HG03571 (cell line): Measurements from ENCODE around the gene AK5.

Source experiments
- ATAC-seq: cut with Tn5 transposase; IDR thresholded peaks from one replicate; pipeline ENCODE4 v1.9.1; 2021; ENCODE audit not compliant: unreplicated experiment

AK5 gene

DNA sequence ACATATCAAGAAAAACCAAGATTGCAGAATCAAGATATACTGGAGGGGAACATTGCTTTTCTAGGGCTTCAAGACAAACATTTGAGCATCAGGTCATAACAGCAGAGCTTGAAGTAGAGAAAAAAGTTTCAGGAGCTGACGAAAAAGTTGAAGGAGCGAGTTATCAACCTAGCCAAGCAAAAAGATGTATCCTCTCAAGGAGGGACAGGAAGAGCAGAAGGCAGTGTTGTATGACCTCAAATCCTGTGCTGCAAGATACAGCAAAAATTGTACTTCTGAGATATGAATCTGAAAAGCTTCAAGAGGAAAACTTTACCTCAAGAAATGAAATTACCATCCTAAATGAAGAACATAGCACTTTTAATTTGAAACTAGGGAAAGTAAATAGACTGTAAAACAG lies 153.1 kb downstream of the AK5 start:
- ATAC-seq, result no peak

GRCh38 chr1:77438236-77438913 lies 156.6 kb downstream of the AK5 start:
- ATAC-seq, result no peak

DNA sequence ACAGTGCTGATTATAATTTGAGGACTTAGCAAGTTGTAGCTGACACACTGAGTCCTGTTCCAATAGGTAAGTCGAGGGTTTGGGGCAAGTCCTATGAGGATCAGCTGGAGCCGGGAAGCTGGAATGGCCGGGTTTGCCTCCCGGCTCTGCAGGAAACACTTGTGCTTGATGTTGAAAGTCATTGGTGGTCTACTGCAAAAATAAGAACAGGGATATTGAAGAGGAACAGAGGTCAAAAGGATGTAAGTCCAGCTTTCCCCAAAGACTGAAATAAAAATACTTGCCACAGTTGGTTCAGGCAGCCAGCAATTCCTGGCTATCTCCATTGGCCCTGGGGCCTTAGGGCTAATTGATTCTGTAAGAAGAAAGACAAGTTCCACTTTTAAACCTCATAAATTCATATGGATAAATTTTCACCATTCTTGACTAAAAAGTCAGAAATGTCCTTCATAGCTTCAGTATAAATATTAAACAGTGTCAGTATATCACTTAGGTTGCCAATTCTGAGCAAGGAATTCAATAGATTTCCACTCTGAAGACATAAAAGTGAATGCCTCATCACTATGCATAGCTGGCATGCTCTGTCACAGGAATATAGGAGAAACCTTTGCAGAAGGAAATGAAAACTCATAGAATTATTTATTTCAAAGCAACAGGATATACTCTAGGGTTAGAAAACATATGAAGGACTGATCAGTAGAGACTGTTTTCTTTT lies 165.2 kb downstream of the AK5 start:
- no peak for ATAC-seq

DNA sequence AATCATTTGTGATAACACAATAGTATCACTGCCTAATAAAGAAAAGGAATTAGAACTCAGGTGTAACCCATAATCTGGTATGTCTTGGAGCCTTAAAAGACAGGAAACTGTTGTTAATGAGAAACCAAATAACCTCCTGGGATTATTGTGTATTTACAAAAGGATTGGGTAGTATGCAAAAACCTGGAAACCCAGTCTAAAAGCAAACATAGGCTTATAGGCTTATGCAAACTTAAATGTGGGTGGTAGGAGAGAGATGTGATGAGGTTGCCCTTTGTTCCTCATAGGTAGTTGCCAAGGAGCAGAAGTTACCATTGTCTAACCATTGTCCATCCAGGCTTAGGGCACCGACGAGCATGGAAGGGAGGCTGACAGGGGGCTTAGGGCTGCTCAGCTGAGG lies 165.8 kb downstream of the AK5 start:
- no peak for ATAC-seq

- ATAC-seq, result no peak
Measured at GRCh38 chr1:77459881-77460280, 178.1 kb downstream of the AK5 start.

- no peak for ATAC-seq
Measured at GRCh38 chr1:77461691-77462090, 179.9 kb downstream of the AK5 start.

DNA sequence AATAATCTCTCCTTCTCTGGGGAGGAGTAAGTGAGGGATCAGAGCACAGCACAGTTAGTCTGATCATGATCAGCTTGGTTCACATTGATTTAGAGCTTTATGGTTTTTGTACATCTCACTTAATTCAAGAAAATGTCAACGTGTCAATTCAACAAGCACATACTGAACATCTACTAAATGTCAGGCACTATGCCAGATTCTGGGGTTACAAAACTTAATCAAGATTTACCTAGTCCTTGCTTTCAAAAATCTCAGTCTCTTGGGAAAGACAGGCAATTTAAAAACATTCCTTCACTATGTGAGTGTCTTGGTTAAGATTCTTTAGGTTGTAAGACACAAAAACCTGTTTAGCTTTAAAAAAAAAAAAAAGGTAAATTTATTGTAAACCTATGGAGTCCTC lies 181.4 kb downstream of the AK5 start:
- no peak for ATAC-seq

GRCh38 chr1:77465139-77465538 lies 183.3 kb downstream of the AK5 start:
- ATAC-seq, result no peak

DNA sequence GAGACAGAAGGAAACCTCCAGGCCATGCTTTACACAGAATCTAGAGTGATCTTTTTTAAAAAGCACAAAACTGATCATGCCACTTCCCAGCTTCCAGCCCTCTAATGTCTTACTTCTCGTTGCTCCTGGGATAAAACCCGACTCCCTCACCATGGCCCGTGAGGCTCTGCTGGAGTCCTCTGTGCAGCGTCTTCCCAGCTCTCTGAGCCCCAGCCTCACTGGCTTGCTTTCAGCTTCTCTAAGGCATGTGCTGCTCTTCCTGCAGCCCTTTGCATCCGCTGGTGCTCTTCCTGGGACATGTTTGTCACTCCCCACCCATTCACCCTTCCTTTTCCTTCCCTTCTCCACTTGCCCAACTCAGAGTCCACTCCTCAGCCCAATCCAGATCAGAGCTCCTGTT lies 184.1 kb downstream of the AK5 start:
- no peak for ATAC-seq

GRCh38 chr1:77467021-77467595 lies 185.3 kb downstream of the AK5 start:
- no peak for ATAC-seq

GRCh38 chr1:77467741-77468140 lies 185.9 kb downstream of the AK5 start:
- ATAC-seq, result no peak

- no peak for ATAC-seq
Measured at GRCh38 chr1:77468257-77468948, 186.6 kb downstream of the AK5 start.

- ATAC-seq, result no peak
Measured at GRCh38 chr1:77468949-77469710, 187.3 kb downstream of the AK5 start.

GRCh38 chr1:77471691-77472090 lies 189.9 kb downstream of the AK5 start:
- no peak for ATAC-seq

DNA sequence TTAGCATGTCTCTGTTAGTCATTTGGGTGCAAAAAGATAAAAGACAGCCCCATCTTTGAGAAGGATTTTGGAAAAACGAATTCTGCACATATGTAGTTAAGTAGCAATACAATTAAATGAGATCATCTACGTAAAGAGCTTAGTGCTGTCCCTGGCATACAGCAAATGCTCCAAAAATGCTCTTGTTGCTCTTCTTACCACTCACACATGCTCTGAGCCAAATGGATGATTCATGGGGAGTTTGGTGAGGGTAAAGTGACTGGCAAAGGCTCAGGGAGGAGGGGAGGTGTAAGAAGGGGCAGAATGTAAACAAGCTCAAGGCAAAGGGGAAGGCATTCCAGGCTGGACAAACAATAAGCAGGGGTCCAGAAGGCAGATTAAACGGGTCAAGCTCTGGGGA lies 191.9 kb downstream of the AK5 start:
- no peak for ATAC-seq

DNA sequence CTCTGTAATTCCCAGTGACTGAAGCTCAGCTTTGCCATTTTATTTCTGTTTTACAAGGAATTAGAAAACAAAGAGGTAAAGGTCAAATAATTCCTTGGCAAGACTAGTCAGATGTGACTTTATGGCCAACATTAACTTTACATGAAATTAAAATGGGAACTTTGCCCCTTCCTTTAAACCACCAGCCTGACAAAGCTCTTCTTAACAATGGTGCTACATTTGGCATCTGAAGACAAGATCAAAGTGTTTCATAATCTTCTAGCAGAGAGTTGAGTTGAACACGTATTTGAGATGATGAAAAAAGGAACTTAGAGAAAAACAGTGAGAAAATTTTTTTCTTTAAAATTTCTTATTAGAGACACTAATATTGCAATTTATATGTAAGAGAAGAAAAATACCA lies 193.8 kb downstream of the AK5 start:
- ATAC-seq, result no peak

DNA sequence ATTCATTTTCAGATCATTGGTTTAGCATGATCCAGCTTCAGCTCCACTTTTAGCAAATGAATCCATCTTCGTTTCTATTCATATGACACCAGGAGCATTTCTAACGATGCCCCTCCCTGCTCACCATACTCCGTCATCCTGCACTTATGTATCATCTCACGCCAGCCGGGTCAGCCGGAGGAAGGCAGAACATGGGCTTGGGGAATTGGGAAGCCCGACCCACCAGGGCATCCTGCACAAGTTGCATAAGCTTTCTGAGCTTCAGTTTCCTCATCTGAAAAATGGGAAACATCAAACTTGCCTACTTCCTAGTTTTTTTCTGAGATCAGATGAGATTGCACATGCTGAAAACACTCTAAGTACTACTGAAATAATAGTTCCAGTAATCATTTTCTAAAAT lies 194.7 kb downstream of the AK5 start:
- ATAC-seq, result no peak

DNA sequence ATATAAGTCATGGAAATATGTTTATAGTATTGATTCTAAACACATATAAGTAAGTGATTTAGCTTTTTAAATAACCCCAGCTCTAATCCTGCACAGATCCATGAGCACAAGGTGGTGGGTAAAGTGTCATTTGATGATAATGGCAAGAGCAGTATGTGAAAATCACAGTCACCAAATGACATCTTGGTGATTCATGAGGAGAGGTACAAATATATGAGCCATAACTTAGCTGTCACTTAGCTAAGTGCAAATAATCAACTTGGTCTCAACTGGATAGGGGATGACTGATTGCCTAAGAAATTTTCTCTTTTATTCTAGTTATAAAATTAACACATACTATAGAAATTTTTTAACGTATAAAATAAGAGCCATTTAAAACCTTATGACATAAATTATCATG lies 202.5 kb downstream of the AK5 start:
- no peak for ATAC-seq

DNA sequence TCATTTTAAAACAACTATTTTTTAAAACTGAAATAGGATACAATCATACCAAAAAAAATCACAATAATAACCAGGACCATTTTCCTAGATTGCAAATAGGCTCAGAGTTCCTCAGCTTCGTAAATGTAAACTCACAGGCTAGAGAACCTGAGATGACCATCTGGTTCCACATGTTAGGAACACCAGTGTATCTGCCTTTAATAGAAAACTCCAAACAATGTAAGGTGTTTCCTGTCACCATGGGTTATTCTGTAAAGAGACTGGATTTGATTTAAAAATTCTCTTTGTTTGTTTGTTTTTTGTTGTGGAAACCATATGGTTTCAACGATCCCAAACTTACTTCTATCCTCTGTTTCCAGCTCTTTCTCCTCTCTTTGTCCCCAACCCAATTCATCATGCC lies 203.1 kb downstream of the AK5 start:
- no peak for ATAC-seq

- no peak for ATAC-seq
Measured at GRCh38 chr1:77487631-77488030, 205.8 kb downstream of the AK5 start.

- no peak for ATAC-seq
Measured at GRCh38 chr1:77489910-77490309, 208.1 kb downstream of the AK5 start.
